Neural crest cell (in vitro differentiated cells): Measurements from ENCODE around the gene NISCH. TPM values are rescaled to one million over a fixed set of nuclear protein-coding genes. Genes with fewer than 3 reads are reported as not detected.

Source experiments
- DNase-seq: peaks from one replicate; pipeline ENCODE4 v3.0.0; 2021; ENCODE audit warnings: low read depth, mixed read lengths, low spot score
- H3K27ac Mint-ChIP-seq: one replicate; pipeline ENCODE4 v1.8.0; 2021; ENCODE audit warnings: mild to moderate bottlenecking, mixed read lengths; ENCODE audit not compliant: unreplicated experiment
- H3K27me3 Mint-ChIP-seq: 2 replicates; pipeline ENCODE4 v1.8.0; 2021; ENCODE audit warnings: low read depth, mild to moderate bottlenecking, mixed read lengths
- H3K36me3 Mint-ChIP-seq: 2 replicates; pipeline ENCODE4 v1.8.0; 2021; ENCODE audit warnings: low read depth, mild to moderate bottlenecking, mixed read lengths
- H3K4me1 Mint-ChIP-seq: 2 replicates; pipeline ENCODE4 v1.8.0; 2021; ENCODE audit warnings: mixed read lengths
- H3K4me3 Mint-ChIP-seq: one replicate; pipeline ENCODE4 v1.8.0; 2021; ENCODE audit warnings: mild to moderate bottlenecking, mixed read lengths
- H3K9me3 Mint-ChIP-seq: 2 replicates; pipeline ENCODE4 v1.8.0; 2021; ENCODE audit warnings: mixed read lengths
- CTCF ChIP-seq: fragments of 200-600 bp; sonication (generic); conservative IDR thresholded peaks from 2 replicates; pipeline ENCODE4 v1.5.0; 2021; ENCODE audit warnings: antibody characterized with exemption, mild to moderate bottlenecking
- total RNA-seq: library from RNA; stranded (reverse); gene quantifications from 2 replicates; pipeline ENCODE4 v1.2.1, GENCODE V29; 2021

The NISCH gene
- total RNA-seq, 1 donor from 2014 or later = 161 TPM

DNA sequence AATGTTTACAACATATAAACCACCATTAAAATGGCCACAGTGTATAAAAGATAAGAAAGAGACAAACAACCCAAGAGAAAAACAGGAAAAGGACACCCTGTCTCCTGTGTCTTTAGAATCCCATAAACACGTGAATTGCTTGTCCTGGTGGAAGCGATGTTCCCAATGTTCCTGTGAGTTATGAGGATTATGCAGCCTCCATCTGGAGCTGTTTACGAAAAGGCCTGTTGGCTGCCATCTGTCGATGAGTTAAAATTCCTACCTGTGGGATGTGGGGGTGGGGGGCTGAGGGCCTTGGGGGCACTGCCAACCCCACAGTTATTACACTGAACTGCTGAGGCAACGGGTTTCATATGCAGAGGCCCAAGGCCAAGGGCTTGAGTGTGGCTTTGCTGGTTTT lies 13.6 kb downstream of the NISCH start:
- peak overlapping the region; percentile 62 for H3K27ac Mint-ChIP-seq
- no peaks in the 10 kb centered on the region for H3K27me3 Mint-ChIP-seq
- no peaks in the 10 kb centered on the region for H3K4me1 Mint-ChIP-seq
- H3K4me3 Mint-ChIP-seq = no peak overlapping the region
- peaks cover 5% of the 10 kb centered on the region for H3K36me3 Mint-ChIP-seq
- TF ChIP-seq CTCF = no peak
- no peak for DNase-seq
- no peaks in the 10 kb centered on the region for H3K9me3 Mint-ChIP-seq

- no peak overlapping the region for H3K27ac Mint-ChIP-seq
- no peaks in the 10 kb centered on the region for H3K9me3 Mint-ChIP-seq
- no peaks in the 10 kb centered on the region for H3K27me3 Mint-ChIP-seq
- peaks cover 5% of the 10 kb centered on the region for H3K36me3 Mint-ChIP-seq
- no peak for TF ChIP-seq CTCF
- no peak overlapping the region for H3K4me3 Mint-ChIP-seq
- DNase-seq = no peak
- H3K4me1 Mint-ChIP-seq = no peaks in the 10 kb centered on the region
These were observed 15.5 kb downstream of the NISCH start for GRCh38 chr3:52470920-52471319.

DNA sequence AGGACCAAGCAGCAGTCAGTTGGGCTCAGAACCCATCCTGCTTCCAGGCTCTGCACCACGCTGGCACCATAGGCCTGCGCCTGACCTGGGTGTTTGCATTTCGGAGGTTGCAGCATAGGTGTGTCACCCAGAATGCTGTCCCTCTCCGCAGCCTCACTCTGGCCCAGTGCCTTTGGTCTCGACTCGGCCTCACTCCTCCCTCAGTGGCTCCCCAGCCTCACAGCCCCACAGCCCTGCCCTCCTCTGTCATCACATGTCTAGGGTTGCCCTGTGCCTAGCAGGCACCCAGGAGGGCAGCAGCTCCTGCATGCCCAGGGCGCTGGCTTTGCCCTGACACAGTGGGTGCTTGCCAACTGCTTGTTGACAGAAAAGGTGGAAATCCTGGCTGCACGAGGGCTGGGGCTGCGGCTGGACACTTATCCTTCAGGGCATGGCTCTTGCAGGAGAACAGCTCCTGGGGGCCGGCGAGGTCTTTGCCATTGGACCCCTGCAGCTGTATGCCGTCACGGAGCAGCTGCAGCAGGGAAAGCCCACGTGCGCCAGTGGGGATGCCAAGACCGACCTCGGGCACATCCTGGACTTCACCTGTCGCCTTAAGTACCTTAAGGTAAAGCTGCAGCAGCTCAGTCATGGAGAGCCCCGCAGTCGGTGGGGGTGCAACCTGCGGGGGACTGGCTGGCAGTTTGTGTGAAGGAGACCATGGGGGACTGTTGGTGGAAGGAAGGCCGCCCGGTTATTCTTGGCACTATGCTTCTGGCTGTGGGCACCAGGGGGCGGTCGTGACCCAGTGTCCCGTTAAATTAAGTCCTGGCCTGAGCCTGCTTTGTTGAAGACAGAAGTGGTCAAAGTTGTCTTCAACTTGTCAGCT lies 16.2 kb downstream of the NISCH start:
- Mint-ChIP-seq H3K9me3 (no peaks in the 10 kb centered on the region), H3K27ac (no peak overlapping the region), H3K36me3 (peaks cover 4% of the 10 kb centered on the region), H3K4me1 (no peaks in the 10 kb centered on the region), H3K27me3 (no peaks in the 10 kb centered on the region), H3K4me3 (no peak overlapping the region)
- DNase-seq = peak; percentile 52
- TF ChIP-seq CTCF = peak; percentile 64

DNA sequence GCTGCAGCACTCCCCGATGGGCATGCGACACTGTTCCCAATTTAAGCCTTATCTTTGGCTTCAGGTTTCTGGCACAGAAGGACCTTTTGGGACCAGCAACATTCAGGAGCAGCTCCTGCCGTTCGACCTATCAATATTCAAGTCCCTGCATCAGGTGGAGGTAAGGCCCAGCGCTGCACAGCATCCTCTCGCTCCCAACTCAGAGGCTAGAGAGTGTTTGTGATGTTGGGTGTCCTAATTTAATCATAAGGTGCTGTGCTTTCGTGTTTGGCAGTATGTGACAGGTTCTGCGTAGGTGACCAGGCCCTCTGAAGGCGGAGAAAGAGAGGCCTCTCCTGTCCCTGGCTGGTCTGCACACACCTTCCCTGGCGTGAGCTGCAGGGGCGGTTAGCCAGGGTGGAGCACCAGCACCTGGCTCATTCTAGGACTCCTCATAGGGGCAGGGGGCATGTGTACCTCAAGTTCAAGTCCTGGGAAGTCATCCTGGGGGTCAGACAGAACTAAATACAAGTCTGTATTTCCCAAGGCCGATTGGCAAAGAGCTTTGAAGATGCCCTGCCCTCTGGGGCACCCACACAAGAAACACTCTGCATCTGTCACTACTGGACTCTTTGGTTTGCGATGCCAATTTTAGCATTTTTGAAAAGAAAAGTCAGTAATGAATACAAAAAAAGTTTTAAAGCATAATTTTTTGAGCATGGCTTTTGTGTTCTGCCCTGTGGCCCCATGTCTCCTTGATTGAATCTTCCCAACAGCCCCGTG lies 17.0 kb downstream of the NISCH start:
- no peaks in the 10 kb centered on the region for H3K4me1 Mint-ChIP-seq
- peaks cover 3% of the 10 kb centered on the region for H3K36me3 Mint-ChIP-seq
- TF ChIP-seq CTCF = no peak
- no peak overlapping the region for H3K27ac Mint-ChIP-seq
- H3K4me3 Mint-ChIP-seq = no peak overlapping the region
- H3K9me3 Mint-ChIP-seq = no peaks in the 10 kb centered on the region
- no peak for DNase-seq
- no peaks in the 10 kb centered on the region for H3K27me3 Mint-ChIP-seq

DNA sequence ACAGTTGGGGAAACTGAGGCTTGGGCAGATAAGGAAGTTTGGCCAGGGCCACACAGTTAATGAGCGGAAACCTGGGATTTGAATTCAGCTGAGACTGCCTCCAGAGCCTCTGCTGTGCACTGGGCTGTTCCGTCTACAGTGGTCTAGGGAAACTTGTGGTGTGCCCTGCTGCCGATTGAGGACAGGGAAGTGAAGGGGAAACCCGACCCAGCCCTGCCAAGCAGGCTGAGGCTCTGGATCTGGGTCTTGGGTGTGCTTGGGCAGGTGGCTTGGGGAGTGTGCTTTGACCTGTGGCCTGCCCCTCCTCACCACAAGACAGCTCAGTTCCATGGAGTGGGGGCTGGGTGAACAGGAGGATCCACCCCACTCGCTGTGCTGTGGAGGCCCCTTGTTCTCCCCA lies 17.6 kb downstream of the NISCH start:
- H3K9me3 Mint-ChIP-seq = no peaks in the 10 kb centered on the region

More for the DNA sequence above, 17.6 kb downstream of the NISCH start:
- Mint-ChIP-seq H3K27ac (no peak overlapping the region), H3K4me1 (no peaks in the 10 kb centered on the region), H3K36me3 (peaks cover 4% of the 10 kb centered on the region), H3K27me3 (no peaks in the 10 kb centered on the region), H3K4me3 (no peak overlapping the region)
- no peak for TF ChIP-seq CTCF
- DNase-seq = no peak
